ENCODE measurements around the gene TRAPPC4.
A peak's percentile ranks its signal among the peaks of the same experiment; 100 is the strongest.
"Not testable (repeated sequence)": the region's sequence is repeated elsewhere in the genome, so short reads cannot be mapped to it uniquely, and the experiment has no call there.

TRAPPC4 gene

GRCh38 chr11:118980191-118980881 lies 38.2 kb upstream of the TRAPPC4 start:
- TF ChIP-seq CTCF (IDR thresholded peaks at IDR 0.05; ENCODE audit: low read depth, low read length), result no peak
- peak; percentile 13 to 22 for DNase-seq (ENCODE audit: low read depth in 2 of 2)
- no peak overlapping the region for H3K4me3 ChIP-seq (replicated peaks in 1 of 2; ENCODE audit: low read depth in 2 of 2, low read length in 2 of 2)

- not testable (repeated sequence) for H3K4me3 ChIP-seq (replicated peaks in 1 of 2; ENCODE audit: low read depth in 2 of 2, low read length in 2 of 2); DNase-seq (ENCODE audit: low read depth in 2 of 2)
Observed at GRCh38 chr11:118984337-118984736, 34.2 kb upstream of the TRAPPC4 start.

- TF ChIP-seq CTCF (IDR thresholded peaks at IDR 0.05; ENCODE audit: low read depth, low read length), result no peak
- no peak for DNase-seq (ENCODE audit: low read depth in 2 of 2)
- no peak overlapping the region for H3K4me3 ChIP-seq (replicated peaks in 1 of 2; ENCODE audit: low read depth in 2 of 2, low read length in 2 of 2)
Observed at GRCh38 chr11:118984825-118985224, 33.7 kb upstream of the TRAPPC4 start.

- no peak for DNase-seq (ENCODE audit: low read depth in 2 of 2)
- no peak for TF ChIP-seq CTCF (IDR thresholded peaks at IDR 0.05; ENCODE audit: low read depth, low read length)
Observed at GRCh38 chr11:118988280-118988679, 30.3 kb upstream of the TRAPPC4 start.

GRCh38 chr11:118991486-118992038 lies 27.0 kb upstream of the TRAPPC4 start:
- H3K4me3 ChIP-seq (replicated peaks in 1 of 2; ENCODE audit: low read depth in 2 of 2, low read length in 2 of 2); DNase-seq (ENCODE audit: low read depth in 2 of 2): not testable (repeated sequence)

More at GRCh38 chr11:118988280-118988679, 30.3 kb upstream of the TRAPPC4 start:
- no peak overlapping the region for H3K4me3 ChIP-seq (replicated peaks in 1 of 2; ENCODE audit: low read depth in 2 of 2, low read length in 2 of 2)

- DNase-seq (ENCODE audit: low read depth in 2 of 2), result peak in 1 of 2 donors; percentile 48
- H3K4me3 ChIP-seq (replicated peaks in 1 of 2; ENCODE audit: low read depth in 2 of 2, low read length in 2 of 2), result peak overlapping the region; percentile 91 to 92
- peak; percentile 38 for TF ChIP-seq CTCF (IDR thresholded peaks at IDR 0.05; ENCODE audit: low read depth, low read length)
Observed at GRCh38 chr11:118996926-118997626, 21.5 kb upstream of the TRAPPC4 start.

- no peak for TF ChIP-seq CTCF (IDR thresholded peaks at IDR 0.05; ENCODE audit: low read depth, low read length)
- peak; percentile 88 to 90 for DNase-seq (ENCODE audit: low read depth in 2 of 2)
Observed at GRCh38 chr11:118997627-118998387, 20.8 kb upstream of the TRAPPC4 start, which contains the start of gene CENATAC. Gene CENATAC, plus strand, starts transcription at chr11:118998138. Its CDS starts 60 bp downstream, at chr11:118998198.

More at GRCh38 chr11:118997627-118998387, 20.8 kb upstream of the TRAPPC4 start, which contains the start of gene CENATAC:
- peak within 1 kb of the TSS; percentile 91 to 92 for H3K4me3 ChIP-seq (replicated peaks in 1 of 2; ENCODE audit: low read depth in 2 of 2, low read length in 2 of 2)
